ENCODE results near the gene BMAL1. TPM values are rescaled to one million over a fixed set of nuclear protein-coding genes. Genes with fewer than 3 reads are reported as not detected.

The BMAL1 gene
- total RNA-seq, 6 experiments from 2014 or later: 6.9 to 10.4 (median 7.5) TPM

DNA sequence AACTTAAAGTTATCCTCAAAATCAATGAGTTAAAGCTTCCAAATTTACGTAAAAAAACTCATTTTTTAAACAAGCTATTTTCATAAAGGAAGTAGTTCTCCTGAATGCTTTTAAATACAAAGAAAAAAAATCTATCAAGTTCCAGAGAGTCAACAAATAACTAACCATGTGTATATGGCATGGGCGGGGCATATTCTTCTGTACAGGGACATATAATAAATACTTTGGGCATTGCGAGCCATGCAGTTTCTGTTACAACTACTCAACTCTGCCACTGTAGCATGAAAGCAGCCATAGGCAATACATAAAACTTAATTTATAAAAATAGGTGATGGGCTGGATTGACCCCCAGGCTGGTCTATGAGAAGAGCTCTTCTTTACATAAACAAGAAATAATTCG, 127.6 kb downstream of the BMAL1 start:
- no peak overlapping the region for H3K27ac Mint-ChIP-seq
- H3K27me3 Mint-ChIP-seq (ENCODE audit: insufficient read depth): no peaks in the 10 kb centered on the region
- no peak overlapping the region for H3K4me3 Mint-ChIP-seq
- H3K4me1 Mint-ChIP-seq (ENCODE audit: low read depth): no peaks in the 10 kb centered on the region
- no peak for DNase-seq
- peaks cover 4% of the 10 kb centered on the region; the same call in 1 of the 2 replicates for H3K9me3 Mint-ChIP-seq
- peaks cover 25% of the 10 kb centered on the region for H3K36me3 Mint-ChIP-seq (ENCODE audit: low read depth)
- TF ChIP-seq, protein P1, sequence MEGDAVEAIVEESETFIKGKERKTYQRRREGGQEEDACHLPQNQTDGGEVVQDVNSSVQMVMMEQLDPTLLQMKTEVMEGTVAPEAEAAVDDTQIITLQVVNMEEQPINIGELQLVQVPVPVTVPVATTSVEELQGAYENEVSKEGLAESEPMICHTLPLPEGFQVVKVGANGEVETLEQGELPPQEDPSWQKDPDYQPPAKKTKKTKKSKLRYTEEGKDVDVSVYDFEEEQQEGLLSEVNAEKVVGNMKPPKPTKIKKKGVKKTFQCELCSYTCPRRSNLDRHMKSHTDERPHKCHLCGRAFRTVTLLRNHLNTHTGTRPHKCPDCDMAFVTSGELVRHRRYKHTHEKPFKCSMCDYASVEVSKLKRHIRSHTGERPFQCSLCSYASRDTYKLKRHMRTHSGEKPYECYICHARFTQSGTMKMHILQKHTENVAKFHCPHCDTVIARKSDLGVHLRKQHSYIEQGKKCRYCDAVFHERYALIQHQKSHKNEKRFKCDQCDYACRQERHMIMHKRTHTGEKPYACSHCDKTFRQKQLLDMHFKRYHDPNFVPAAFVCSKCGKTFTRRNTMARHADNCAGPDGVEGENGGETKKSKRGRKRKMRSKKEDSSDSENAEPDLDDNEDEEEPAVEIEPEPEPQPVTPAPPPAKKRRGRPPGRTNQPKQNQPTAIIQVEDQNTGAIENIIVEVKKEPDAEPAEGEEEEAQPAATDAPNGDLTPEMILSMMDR (IDR thresholded peaks at IDR 0.05): no peak

DNA sequence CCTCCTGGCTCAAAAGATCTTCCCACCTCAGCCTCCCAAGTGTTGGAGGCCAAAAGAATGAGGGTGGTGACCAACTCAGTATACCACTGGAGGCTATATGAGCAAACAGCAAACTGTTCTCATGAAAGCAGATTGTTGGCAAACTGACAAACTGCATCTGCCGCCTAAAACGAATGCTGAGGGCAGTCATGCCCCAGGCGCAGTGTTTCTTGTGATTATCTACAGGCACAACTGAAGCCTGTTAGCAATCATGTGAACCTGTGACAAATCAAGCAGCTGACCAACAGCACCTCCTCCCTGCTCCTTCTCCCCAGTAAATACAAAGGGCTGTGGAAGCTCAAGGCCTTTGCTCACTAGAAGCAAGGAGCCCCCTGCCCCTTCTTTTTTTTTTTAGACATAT, 137.6 kb downstream of the BMAL1 start:
- H3K36me3 Mint-ChIP-seq (ENCODE audit: low read depth): peaks cover 19% of the 10 kb centered on the region

DNA sequence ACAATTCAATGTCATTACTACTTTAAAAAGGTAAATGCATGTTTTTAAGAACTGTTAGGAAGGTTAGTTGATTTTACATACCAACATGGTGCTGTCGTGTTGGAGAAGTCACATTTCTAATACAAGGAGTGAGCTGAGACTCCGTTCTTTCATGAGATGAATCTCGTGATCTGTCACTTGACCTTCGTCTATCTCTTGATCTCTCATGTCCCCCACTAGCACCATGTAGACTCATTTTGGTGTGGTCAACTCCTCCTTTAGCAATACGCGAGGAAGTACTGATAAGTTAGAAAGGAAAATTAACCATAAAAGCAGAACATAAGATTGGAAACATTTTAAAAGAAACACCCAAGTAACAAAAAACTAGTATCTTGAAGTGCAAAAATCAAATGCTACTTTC, 144.0 kb downstream of the BMAL1 start:
- Mint-ChIP-seq H3K27ac (no peak overlapping the region), H3K4me3 (no peak overlapping the region), H3K36me3 (ENCODE audit: low read depth) (peaks cover 9% of the 10 kb centered on the region), H3K4me1 (ENCODE audit: low read depth) (peaks cover 24% of the 10 kb centered on the region), H3K27me3 (ENCODE audit: insufficient read depth) (no peaks in the 10 kb centered on the region), H3K9me3 (no peaks in the 10 kb centered on the region)
- TF ChIP-seq, protein P1 (IDR thresholded peaks at IDR 0.05): no peak
- DNase-seq: no peak

More for the DNA sequence above, 137.6 kb downstream of the BMAL1 start:
- DNase-seq: peak; percentile 4
- no peaks in the 10 kb centered on the region for H3K27me3 Mint-ChIP-seq (ENCODE audit: insufficient read depth)
- no peaks in the 10 kb centered on the region for H3K9me3 Mint-ChIP-seq
- H3K27ac Mint-ChIP-seq: no peak overlapping the region
- no peak overlapping the region for H3K4me3 Mint-ChIP-seq
- TF ChIP-seq, protein P1 (IDR thresholded peaks at IDR 0.05): no peak
- H3K4me1 Mint-ChIP-seq (ENCODE audit: low read depth): no peaks in the 10 kb centered on the region

- no peak overlapping the region for H3K4me3 Mint-ChIP-seq
These were observed 145.8 kb downstream of the BMAL1 start for GRCh38 chr11:13423372-13423771.

DNA sequence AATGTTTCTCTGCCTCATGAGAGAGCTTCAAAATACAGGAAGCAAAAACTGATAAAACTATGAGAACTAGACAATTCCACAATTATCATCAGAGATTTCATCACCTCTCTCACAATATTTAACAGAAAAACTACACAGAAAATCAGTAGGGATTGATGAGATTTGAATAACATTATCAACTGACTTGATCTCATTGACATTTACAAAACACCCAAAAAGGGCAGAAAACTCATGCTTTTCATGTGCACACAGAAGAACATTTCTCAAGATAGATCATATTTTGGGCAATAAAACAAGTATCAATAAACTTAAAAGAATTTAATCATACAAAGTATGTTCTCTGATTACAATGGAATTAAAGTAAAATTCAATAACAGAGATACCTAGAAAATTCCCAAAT, 149.8 kb downstream of the BMAL1 start:
- H3K4me3 Mint-ChIP-seq: no peak overlapping the region
- no peaks in the 10 kb centered on the region for H3K27me3 Mint-ChIP-seq (ENCODE audit: insufficient read depth)
- H3K4me1 Mint-ChIP-seq (ENCODE audit: low read depth): peaks cover 22% of the 10 kb centered on the region
- peaks cover 36% of the 10 kb centered on the region for H3K36me3 Mint-ChIP-seq (ENCODE audit: low read depth)
- TF ChIP-seq, protein P1 (IDR thresholded peaks at IDR 0.05): no peak
- no peak for DNase-seq
- H3K9me3 Mint-ChIP-seq: peaks cover 13% of the 10 kb centered on the region
- H3K27ac Mint-ChIP-seq: no peak overlapping the region

More at GRCh38 chr11:13423372-13423771, 145.8 kb downstream of the BMAL1 start:
- no peak overlapping the region for H3K27ac Mint-ChIP-seq
- H3K4me1 Mint-ChIP-seq (ENCODE audit: low read depth): peaks cover 24% of the 10 kb centered on the region
- peaks cover 21% of the 10 kb centered on the region for H3K36me3 Mint-ChIP-seq (ENCODE audit: low read depth)
- H3K27me3 Mint-ChIP-seq (ENCODE audit: insufficient read depth): no peaks in the 10 kb centered on the region
- TF ChIP-seq, protein P1 (IDR thresholded peaks at IDR 0.05): no peak
- peaks cover 10% of the 10 kb centered on the region for H3K9me3 Mint-ChIP-seq
- DNase-seq: no peak

DNA sequence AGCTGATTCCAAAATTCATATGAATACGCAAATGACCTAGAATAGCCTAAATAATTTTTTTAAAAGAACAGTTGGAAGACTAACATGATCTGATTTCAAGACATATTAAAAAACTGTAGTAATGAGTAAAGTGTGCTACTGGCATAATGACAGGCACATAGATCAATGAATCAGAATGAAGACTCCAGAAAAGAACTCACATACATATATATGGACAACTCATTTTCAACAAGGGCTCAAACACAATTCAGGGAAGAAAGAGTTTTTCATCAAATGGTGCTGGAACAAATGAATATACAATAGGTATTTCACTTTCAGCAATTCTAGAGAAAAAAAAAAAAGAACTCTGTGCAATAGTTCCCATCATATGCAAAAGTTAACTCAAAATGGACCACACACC, 151.7 kb downstream of the BMAL1 start:
- TF ChIP-seq, protein P1 (IDR thresholded peaks at IDR 0.05): no peak
- H3K4me3 Mint-ChIP-seq: no peak overlapping the region
- peaks cover 36% of the 10 kb centered on the region for H3K36me3 Mint-ChIP-seq (ENCODE audit: low read depth)
- H3K9me3 Mint-ChIP-seq: peaks cover 13% of the 10 kb centered on the region
- no peak overlapping the region for H3K27ac Mint-ChIP-seq
- DNase-seq: no peak
- peaks cover 18% of the 10 kb centered on the region for H3K4me1 Mint-ChIP-seq (ENCODE audit: low read depth)
- no peaks in the 10 kb centered on the region for H3K27me3 Mint-ChIP-seq (ENCODE audit: insufficient read depth)

Measured in HFFc6 (cell line).